HG03460 (cell line): ENCODE results near the gene TIMP4.

ENCODE experiments used
- ATAC-seq: cut with Tn5 transposase; IDR thresholded peaks from one replicate; pipeline ENCODE4 v1.9.1; 2021; ENCODE audit not compliant: unreplicated experiment

The TIMP4 gene

GRCh38 chr3:12158387-12159226, at the start of gene TIMP4:
Gene TIMP4, minus strand, starts transcription at chr3:12158912. Its CDS starts 72 bp downstream, at chr3:12158840.
- no peak for ATAC-seq

DNA sequence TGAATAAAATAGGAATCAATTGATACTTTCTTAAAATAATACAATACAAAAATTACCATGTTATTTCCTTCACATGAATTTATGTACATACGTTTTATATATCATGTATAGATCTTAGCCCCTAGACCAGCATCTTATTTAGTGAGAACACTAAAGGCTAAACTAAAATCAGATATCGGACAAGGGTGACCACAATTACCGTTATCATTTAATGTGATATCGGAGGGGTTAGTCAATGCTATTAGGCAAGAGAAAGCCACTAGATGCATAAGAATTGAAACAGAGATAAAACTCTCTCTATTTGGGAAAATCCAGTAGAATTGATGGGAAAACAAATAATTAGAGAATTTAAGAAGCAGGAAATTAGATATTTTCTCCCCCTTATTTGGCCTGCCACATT, 46.5 kb upstream of the TIMP4 start:
- ATAC-seq = no peak

GRCh38 chr3:12201813-12202212, 43.1 kb upstream of the TIMP4 start:
- no peak for ATAC-seq

DNA sequence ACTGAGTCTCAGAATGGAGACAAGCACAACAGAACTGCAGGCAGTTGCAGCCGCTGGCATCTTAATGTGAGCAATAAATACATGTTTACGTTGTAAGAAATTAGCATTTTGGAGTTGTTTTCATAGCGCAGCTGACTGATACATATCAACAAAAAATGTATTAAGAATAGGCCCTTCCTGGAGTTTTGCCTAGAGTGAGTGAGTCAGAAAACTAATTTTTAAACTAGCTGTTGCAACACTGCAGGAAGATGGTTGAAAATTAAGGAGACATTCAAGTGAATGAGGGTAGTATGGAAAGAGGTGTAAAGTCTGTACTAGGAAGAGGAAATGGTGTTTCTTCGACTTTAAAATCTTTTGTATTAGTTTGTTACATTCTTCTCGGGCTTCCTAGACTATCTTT, 39.6 kb upstream of the TIMP4 start:
- ATAC-seq = no peak

DNA sequence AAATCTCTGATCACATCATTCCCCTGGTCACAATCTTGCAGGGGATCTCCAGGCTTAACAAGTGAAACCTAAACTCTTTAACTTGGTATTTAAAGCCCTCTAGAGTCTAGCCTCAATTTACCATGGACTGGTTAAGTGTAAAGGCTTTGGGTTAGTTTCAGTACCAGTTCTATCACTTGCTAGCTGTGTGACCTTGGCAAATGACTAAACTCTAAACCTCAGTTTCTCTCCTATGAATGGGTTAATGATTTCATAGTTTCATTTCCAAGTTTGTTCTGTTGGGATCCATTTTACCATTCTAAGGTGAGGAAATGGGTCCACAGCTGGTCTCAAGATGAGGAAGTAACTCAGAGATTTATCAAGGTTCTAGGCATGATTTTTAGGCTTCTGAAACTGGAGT, 38.8 kb upstream of the TIMP4 start:
- peak; percentile 41 for ATAC-seq

DNA sequence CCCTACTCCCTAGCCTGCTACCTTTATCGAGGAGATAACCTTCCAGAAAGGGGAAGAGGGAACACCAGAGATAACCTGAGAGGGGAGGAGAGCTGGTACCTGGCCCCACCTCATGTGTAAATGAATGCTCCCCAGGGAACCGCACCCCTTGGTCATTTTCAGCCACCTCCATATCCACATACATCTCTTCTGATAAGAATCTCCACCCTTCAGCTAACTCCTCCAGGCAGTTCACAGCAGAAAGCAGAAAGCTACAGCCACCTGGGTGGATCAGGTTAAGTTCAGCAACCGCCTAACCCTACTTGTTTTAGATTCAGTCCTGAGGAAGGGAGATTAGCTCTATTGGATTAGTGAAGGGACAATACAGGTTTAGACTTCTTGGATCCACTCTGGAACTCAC, 38.0 kb upstream of the TIMP4 start:
- ATAC-seq = no peak

DNA sequence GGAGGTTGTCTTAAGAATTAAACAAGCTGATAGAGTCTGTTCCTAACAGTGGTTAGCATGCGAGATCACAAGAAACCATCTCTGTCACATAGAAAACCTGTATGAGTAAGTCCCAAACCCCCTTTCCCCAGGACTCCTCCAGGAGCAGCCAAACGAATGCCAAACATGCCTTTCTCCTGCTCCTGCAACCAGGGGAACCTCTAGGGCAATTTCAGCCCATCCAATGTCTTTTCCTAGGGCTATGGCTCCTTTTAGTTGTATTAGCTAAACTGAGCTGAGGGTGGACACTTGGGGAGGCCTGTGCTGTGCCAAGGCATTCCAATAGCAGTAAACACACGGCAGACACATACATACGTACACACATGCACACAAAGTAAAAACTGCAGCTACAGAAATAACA, 36.5 kb upstream of the TIMP4 start:
- ATAC-seq = no peak

DNA sequence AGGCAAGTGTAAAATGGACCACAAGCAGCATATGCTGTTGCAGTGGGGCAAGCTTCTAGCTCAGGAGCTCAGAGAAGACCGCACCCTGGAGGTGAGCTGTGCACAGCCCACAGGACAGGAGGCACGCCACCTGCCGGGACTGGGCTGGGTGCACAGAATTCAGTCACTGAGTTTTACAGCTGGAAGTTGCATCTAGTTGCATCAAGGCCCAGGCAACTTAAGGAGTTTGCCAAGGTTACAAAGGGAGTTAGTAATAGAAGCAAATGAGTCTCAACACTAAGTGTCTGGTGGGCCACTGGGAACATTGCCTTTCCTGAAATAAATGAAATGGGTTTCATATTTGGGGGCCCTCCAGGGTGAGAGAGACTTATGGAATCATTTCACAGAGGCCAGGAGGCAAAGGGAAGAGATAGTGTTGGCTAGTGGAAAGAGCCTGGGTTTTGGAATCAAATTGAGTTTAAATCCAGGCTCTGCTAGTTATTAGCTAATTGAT, 36.0 kb upstream of the TIMP4 start:
- ATAC-seq = peak; percentile 50

DNA sequence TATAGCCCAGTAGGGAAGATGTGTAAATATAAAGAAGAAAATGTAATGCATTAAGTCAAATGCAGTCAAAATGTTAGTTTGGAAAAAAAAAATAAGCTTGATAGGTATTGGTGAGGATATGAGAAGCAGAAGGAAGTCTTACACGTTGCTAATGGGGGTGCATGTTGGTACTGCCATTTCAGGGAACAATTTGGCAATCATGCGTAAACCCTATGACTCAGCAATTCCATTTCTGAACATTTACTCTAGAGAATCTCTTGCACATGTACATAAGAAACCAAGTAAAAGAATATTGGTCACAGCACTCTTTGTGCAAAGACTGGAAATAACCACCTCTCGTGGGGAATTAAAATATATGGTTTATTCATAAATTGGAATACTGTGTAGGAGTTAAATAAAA, 35.5 kb upstream of the TIMP4 start:
- ATAC-seq = no peak

DNA sequence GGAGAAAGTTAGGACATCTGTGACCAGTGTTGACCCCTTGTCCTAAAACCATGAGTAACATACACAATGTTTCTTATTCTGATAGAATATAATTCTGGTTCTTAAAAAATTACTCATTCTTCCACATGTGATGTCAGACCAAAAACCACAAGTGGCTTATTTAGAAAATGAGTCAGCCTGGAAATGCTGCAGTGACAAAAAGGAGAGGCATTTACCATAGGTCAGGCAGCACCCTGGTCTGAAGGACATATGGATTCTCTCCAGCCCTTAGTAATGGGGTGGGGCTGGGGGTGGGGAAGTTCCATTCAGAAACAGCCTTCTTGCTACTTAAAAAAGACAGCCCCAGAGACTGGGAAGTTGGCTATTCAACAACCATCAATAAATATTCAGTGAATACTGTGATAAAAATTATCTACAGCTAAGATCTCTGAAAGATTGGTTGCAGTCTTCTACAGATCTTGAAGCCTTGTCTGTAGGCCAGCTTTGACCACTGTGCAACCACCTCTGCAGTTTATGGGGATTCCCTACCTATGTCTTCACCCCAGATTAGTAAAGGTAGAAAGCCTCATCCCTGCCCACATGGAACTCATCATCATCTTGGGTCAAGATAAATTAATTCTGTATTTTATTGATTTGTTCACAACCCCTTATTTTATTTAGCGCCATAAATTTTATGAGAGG, 34.9 kb upstream of the TIMP4 start:
- peak; percentile 45 for ATAC-seq

DNA sequence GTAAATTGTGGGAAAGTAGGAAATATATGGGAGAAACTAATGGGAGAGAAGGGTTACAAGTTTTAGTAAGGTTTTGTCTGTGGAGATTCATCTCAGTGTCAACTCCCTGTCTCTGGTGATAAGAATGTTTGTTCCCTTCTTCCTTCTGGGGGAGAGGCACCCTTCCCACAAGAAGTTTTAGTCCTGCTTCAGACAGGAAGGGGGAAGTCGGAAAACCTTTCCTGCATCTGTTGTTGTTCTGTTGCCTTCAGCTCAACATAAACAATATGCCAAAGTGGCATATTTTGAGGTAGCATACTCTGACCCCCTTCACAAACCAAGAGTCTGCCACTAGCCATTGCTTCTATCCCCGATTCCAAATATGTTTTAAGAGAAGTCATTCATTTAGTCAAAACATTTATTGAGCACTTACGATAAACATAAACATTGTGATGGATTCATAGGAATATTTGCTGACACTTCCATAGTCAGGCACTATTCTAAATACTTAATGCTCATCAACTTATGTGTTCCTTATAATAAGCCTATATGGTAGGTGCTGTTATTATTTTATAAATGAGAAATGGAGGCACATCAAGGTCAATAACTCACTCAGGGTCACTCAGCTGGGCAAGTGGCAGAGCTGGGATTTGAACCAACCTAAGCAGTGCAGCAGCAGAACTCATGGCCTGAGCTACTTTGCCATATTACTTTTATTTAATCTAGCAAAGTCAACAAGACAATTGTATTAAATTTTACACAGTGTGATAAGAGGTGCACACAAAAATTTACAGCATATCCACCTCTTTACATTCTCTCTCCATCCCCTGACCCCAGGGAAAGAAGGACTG, 34.2 kb upstream of the TIMP4 start:
- no peak for ATAC-seq

GRCh38 chr3:12192173-12192572, 33.5 kb upstream of the TIMP4 start:
- ATAC-seq = no peak

- ATAC-seq = no peak
Observed at GRCh38 chr3:12191559-12191958, 32.8 kb upstream of the TIMP4 start.

DNA sequence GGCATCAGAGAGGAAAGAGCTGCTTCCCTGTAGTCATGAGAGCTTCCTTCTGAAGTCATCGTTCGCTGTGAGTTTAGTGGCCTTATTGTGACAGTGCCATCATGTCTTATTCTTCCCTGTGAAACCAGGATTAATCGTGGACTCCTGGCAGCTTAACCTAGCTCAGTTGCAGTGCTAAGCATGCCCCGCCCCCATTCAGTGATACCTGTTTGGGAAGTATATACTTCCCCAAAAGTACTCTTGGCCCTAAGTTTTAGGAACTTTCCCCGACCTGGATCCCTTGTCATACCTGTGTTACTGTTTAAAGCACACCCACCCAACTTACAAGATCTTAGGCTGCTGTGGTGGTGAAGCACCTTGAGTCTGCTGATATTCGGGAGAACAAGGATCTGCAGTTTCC, 32.1 kb upstream of the TIMP4 start:
- ATAC-seq = no peak

DNA sequence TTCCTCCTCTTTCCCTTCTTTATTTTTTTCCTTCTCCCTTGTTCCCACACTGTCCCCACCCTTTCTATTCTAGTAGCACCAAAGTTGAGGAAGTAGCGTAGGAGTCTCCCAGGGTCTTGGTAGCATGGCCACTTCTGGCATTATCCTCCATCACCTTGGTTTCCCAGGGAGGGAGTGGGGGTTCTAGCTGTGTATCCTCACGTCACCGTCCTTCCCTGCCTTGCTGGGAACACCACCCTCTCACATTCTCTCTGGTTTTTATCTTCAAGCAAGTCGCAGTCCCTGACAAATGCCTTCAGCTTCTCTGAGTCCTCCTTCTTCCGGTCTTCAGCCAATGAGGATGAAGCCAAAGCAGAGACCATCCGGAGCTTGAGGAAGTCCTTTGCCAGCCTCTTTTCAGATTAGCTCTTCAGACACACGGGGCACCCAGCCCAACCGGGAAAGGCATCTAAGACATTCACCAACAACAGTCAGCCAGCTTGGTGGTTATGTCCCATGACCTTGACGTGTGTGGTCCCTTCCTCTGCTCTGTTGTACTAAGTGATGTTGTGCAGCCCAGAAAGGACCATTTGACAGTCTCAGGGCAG, 31.6 kb upstream of the TIMP4 start:
- ATAC-seq = no peak

GRCh38 chr3:12188681-12189287, 30.1 kb upstream of the TIMP4 start:
- ATAC-seq = no peak

DNA sequence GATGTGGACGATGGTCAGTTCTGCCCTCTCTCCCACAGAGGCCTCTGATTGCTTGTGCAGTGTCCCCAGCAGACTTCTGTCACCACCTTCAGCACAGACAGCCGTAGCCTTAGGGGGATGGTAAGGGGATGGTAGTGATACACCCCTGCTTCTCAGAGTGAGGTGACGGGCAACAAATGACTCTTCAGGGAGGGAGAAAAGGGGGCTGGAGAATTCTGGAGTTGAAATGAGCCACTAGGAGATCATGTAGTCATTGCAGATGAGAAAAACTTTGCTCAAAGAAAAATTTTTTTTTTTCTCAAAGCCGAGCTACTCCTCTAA, 29.6 kb upstream of the TIMP4 start:
- no peak for ATAC-seq

GRCh38 chr3:12187448-12188327, 29.0 kb upstream of the TIMP4 start:
- ATAC-seq = peak; percentile 78

DNA sequence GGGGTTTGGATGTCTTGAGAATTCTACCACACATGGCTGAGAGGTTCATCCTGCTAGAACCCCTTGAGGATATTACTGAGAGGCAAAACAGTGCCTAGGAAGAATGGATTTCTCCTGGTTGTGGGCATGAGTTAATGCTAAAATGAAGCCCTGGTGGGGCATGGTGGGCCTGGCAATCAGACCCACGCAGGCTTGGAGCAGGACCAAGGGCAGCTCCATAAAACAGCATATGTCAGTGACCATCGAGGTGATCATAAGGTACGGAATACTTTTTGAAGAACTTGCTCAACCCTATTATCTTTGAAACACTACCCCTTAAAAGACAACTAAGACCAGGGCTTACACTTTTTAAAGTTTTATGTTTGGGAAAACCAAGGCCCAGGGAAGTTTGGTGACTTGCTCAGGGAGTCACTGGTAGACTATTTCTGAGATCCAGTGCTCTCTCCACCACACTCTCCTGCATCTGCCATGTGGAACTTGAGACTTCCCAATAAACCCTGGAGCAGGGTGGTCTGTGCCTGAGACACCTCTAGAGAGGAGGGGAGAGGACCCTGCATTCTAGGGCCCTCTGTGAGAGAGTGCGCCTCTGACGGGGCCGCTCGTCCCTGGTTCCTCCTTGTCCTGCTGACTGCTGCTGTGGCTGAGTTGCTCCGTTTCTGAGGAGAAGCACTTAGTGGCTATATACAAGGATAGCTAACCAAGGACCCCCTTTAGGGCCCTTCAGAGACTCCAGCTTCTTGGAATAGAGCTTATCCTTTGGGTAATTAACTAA, 28.0 kb upstream of the TIMP4 start:
- no peak for ATAC-seq
